MG63 (cell line): ENCODE measurements around the gene SCGB1D2. TPM values are rescaled to one million over a fixed set of nuclear protein-coding genes. Genes with fewer than 3 reads are reported as not detected.
A peak's percentile ranks its signal among the peaks of the same experiment; 100 is the strongest.
"Not testable (repeated sequence)": the region's sequence is repeated elsewhere in the genome, so short reads cannot be mapped to it uniquely, and the experiment has no call there.

Experiments used
- DNase-seq: peaks from one replicate; pipeline ENCODE4 v3.0.0-alpha.2; 2020
- H3K27me3 ChIP-seq: fragments of 250-450 bp; sonication (Bioruptor Pico); 2 replicates; pipeline ENCODE4 v1.5.1; 2020; ENCODE audit warnings: mild to moderate bottlenecking, moderate library complexity
- H3K36me3 ChIP-seq: fragments of 250-450 bp; sonication (Bioruptor Pico); 2 replicates; pipeline ENCODE4 v1.5.1; 2020; ENCODE audit warnings: mild to moderate bottlenecking, moderate library complexity
- H3K4me3 ChIP-seq: fragments of 250-450 bp; sonication (Bioruptor Pico); 2 replicates; pipeline ENCODE4 v1.5.1; 2020; ENCODE audit warnings: mild to moderate bottlenecking, moderate library complexity
- H3K9me3 ChIP-seq: fragments of 250-450 bp; sonication (Bioruptor Pico); 2 replicates; pipeline ENCODE4 v1.5.1; 2020; ENCODE audit warnings: mild to moderate bottlenecking, moderate library complexity
- total RNA-seq: library from RNA; depleted of rRNA; stranded (reverse); fragments of >200 nt; shearing (Covaris generic); gene quantifications from 2 replicates; pipeline ENCODE4 v1.2.3, GENCODE V29; 2014; ENCODE audit warnings: low replicate concordance; rRNA removed

Gene SCGB1D2
- not detected in 2 replicates for total RNA-seq

DNA sequence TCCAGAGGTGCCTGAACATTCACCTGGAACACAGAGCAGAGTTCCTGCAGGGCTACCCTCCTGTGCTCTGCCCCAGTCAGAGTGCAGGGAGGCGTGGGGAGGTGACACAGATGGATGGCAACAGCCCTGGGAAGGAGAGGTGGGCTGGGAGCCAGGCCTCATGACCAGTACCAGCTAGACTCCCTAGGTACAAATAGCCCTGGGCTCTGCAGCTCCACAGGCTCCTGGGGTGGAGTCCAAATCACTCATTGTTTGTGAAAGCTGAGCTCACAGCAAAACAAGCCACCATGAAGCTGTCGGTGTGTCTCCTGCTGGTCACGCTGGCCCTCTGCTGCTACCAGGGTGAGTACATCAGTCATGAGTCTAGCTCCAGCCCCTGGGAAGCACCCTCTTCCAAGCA is at the start of gene SCGB1D2:
SCGB1D2 (plus strand) TSS at position 219 of the 400 bp plus-strand sequence; CDS start at position 288, 69 bp downstream.
- no peaks in the 10 kb centered on the region for H3K36me3 ChIP-seq
- no peaks in the 10 kb centered on the region for H3K9me3 ChIP-seq
- peak; percentile 62 for DNase-seq
- H3K4me3 ChIP-seq = no peak within 1 kb of the TSS
- H3K27me3 ChIP-seq = peaks cover 13% of the 10 kb centered on the region

DNA sequence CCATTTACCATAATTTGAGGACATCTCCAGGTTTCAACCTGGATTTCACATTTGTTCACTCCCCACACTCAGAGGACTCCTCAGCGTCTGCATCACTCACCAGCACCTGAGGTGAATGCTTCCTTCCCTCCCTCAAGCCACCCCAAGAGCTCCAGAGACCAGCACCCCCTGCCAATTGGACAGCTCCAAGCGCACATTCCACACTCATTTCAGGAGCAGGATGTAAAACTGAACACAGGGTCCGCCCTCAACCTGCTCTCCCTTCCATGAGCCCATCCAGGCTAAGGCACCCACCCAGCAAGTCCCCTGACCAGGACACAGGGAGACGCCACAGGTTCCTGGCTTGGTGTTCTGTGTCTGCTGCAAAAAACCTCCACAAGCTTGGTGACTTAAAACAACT is 48.1 kb upstream of the SCGB1D2 start:
- Histone ChIP-seq H3K36me3 (no peaks in the 10 kb centered on the region), H3K27me3 (peaks cover 41% of the 10 kb centered on the region)
- DNase-seq = no peak

GRCh38 chr11:62195010-62195409 is 47.0 kb upstream of the SCGB1D2 start:
- H3K9me3 ChIP-seq, DNase-seq, H3K36me3 ChIP-seq, H3K4me3 ChIP-seq: not testable (repeated sequence)
- peaks cover 34% of the 10 kb centered on the region for H3K27me3 ChIP-seq

More for the DNA sequence above, 48.1 kb upstream of the SCGB1D2 start:
- H3K9me3 ChIP-seq = no peaks in the 10 kb centered on the region
- no peak overlapping the region for H3K4me3 ChIP-seq

GRCh38 chr11:62195945-62196344 is 46.1 kb upstream of the SCGB1D2 start:
- no peak for DNase-seq
- H3K4me3 ChIP-seq = no peak overlapping the region
- no peaks in the 10 kb centered on the region for H3K36me3 ChIP-seq
- H3K27me3 ChIP-seq = peaks cover 35% of the 10 kb centered on the region
- no peaks in the 10 kb centered on the region for H3K9me3 ChIP-seq

- DNase-seq, H3K9me3 ChIP-seq, H3K36me3 ChIP-seq, H3K4me3 ChIP-seq: not testable (repeated sequence)
- peaks cover 26% of the 10 kb centered on the region for H3K27me3 ChIP-seq
Observed at GRCh38 chr11:62197400-62197799, 44.6 kb upstream of the SCGB1D2 start.

DNA sequence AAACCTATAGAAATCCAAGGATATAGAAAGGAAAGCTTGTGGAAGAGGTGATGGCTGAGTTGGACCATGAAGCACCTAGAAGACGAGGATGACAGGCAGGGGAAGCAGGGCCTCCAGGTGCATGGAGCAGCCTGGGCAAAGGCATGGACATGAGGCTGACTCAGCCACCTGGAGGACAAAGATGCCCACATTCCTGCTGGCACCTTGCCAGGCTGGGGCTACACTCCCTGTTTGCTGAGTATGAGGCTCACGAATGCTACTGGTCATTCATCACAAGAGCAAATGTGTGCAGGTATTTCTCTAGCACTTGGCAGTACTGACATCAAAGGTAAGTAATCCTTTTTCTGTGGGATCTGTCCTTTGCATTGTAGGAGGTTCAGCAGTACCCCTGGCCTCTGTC is 40.7 kb upstream of the SCGB1D2 start:
- Histone ChIP-seq H3K4me3 (no peak overlapping the region), H3K9me3 (no peaks in the 10 kb centered on the region), H3K27me3 (peaks cover 12% of the 10 kb centered on the region), H3K36me3 (no peaks in the 10 kb centered on the region)
- no peak for DNase-seq

DNA sequence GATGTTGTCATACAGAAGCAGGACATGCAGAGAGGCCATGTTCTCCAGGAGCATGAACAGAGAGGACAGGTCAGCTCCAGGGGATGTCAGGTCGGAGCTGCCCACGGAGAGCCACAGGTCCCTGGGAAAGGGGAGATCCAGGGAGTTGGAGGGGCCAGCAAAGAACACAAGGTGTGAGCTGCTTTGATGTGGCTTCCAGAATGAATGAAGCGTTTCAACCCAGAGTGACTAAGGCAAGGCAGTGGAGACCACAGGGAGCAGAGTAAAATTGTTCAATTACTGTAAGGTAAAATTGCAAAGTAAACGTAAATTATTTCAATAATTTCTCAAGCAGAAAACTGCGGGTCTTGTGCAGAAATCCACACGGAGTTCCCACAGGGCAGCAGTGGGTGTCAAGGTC is 39.1 kb upstream of the SCGB1D2 start:
- no peak for DNase-seq
- H3K36me3 ChIP-seq = no peaks in the 10 kb centered on the region
- no peaks in the 10 kb centered on the region for H3K9me3 ChIP-seq
- H3K4me3 ChIP-seq = no peak overlapping the region
- peaks cover 16% of the 10 kb centered on the region for H3K27me3 ChIP-seq

DNA sequence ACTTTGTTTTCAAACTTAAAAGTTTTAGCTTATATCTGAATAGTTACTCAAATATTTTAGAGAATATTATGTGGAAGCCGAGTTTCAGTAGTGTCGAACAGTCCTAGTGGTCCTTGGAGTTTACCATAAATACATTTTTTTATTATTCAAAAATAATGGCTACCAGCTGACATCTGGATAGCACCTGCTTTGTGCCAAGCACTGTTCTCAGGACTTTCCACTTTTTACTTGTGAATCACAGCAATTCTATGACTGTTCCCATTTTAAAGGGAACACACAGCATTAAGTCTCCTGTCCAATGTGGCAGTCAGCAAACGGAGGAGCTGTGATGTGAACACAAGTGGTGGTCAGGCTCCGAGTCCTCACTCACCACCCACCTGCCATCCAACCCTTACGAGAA is 37.6 kb upstream of the SCGB1D2 start:
- Histone ChIP-seq H3K9me3 (no peaks in the 10 kb centered on the region), H3K27me3 (peaks cover 16% of the 10 kb centered on the region), H3K36me3 (no peaks in the 10 kb centered on the region), H3K4me3 (no peak overlapping the region)
- no peak for DNase-seq

GRCh38 chr11:62205441-62205840 is 36.6 kb upstream of the SCGB1D2 start:
- DNase-seq = no peak
- Histone ChIP-seq H3K9me3 (no peaks in the 10 kb centered on the region), H3K27me3 (peaks cover 15% of the 10 kb centered on the region), H3K4me3 (no peak overlapping the region), H3K36me3 (no peaks in the 10 kb centered on the region)

DNA sequence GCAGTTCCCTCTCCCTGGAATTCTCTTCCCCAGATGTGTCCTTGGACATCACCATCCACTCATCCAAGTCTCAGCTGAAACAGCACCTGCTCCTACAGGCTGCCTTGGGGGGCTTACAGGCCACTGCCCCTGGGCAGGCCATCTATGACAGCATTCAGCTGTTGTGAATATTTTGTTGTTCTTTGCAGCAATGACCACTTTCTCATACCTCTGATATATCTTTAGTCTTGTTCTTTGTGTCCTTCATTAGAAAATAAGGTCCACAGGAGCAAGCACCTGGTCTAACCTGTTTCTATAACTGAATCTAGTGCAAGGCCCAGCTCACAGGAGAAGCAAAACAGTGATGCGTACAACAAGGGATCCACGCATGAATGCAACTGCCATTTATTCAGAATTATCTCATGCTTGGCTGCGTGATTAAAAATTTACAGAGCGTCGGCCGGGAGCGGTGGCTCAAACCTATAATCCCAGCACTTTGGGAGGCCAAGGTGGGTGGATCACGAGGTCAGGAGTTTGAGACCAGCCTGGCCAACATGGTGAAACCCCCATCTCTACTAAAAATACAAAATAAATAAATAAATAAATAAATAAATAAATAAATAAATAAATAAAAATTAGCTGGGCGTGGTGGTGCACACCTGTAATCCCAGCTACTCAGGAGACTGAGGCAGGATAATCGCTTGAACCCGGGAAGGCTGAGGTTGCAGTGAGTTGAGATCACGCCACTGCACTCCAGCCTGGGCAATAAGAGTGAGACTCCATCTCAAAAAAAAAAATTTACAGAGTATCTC is 35.6 kb upstream of the SCGB1D2 start:
- DNase-seq, H3K9me3 ChIP-seq, H3K27me3 ChIP-seq, H3K36me3 ChIP-seq, H3K4me3 ChIP-seq: not testable (repeated sequence)

GRCh38 chr11:62208785-62209144 is 33.3 kb upstream of the SCGB1D2 start:
- DNase-seq = no peak
- H3K4me3 ChIP-seq = no peak overlapping the region
- H3K27me3 ChIP-seq = peaks cover 4% of the 10 kb centered on the region; the same call in 1 of the 2 replicates
- H3K36me3 ChIP-seq = no peaks in the 10 kb centered on the region
- H3K9me3 ChIP-seq = no peaks in the 10 kb centered on the region

GRCh38 chr11:62217191-62217748 is 24.8 kb upstream of the SCGB1D2 start:
- Histone ChIP-seq H3K27me3 (0 out of 2 replicates have a peak, but pooled peaks cover 3% of the 10 kb centered on the region), H3K4me3 (no peak overlapping the region), H3K9me3 (no peaks in the 10 kb centered on the region), H3K36me3 (no peaks in the 10 kb centered on the region)
- DNase-seq = no peak

- H3K9me3 ChIP-seq = peaks cover 14% of the 10 kb centered on the region
- H3K4me3 ChIP-seq = no peak overlapping the region
- H3K36me3 ChIP-seq = no peaks in the 10 kb centered on the region
- no peak for DNase-seq
- no peaks in the 10 kb centered on the region; the same call in 1 of the 2 replicates for H3K27me3 ChIP-seq
Observed at GRCh38 chr11:62221498-62221897, 20.5 kb upstream of the SCGB1D2 start.

- no peaks in the 10 kb centered on the region for H3K36me3 ChIP-seq
- no peak overlapping the region for H3K4me3 ChIP-seq
- peaks cover 14% of the 10 kb centered on the region for H3K9me3 ChIP-seq
- no peaks in the 10 kb centered on the region; the same call in 1 of the 2 replicates for H3K27me3 ChIP-seq
- DNase-seq = no peak
Observed at GRCh38 chr11:62223095-62223494, 18.9 kb upstream of the SCGB1D2 start.

- no peak overlapping the region for H3K4me3 ChIP-seq
- no peaks in the 10 kb centered on the region for H3K9me3 ChIP-seq
- H3K36me3 ChIP-seq = no peaks in the 10 kb centered on the region
- peaks cover 26% of the 10 kb centered on the region for H3K27me3 ChIP-seq
- DNase-seq = no peak
Observed at GRCh38 chr11:62233730-62234129, 8.3 kb upstream of the SCGB1D2 start.

- no peaks in the 10 kb centered on the region for H3K9me3 ChIP-seq
- H3K4me3 ChIP-seq = no peak overlapping the region
- no peaks in the 10 kb centered on the region for H3K36me3 ChIP-seq
- H3K27me3 ChIP-seq = peaks cover 34% of the 10 kb centered on the region
- no peak for DNase-seq
Observed at GRCh38 chr11:62236187-62236586, 5.9 kb upstream of the SCGB1D2 start.

GRCh38 chr11:62237499-62237898 is 4.5 kb upstream of the SCGB1D2 start:
- Histone ChIP-seq H3K36me3 (no peaks in the 10 kb centered on the region), H3K4me3 (no peak overlapping the region), H3K9me3 (no peaks in the 10 kb centered on the region), H3K27me3 (peaks cover 29% of the 10 kb centered on the region)
- no peak for DNase-seq

- Histone ChIP-seq H3K36me3 (no peaks in the 10 kb centered on the region), H3K9me3 (no peaks in the 10 kb centered on the region), H3K4me3 (no peak overlapping the region), H3K27me3 (peaks cover 29% of the 10 kb centered on the region)
- DNase-seq = peak; percentile 6
Observed at GRCh38 chr11:62238151-62238550, 3.9 kb upstream of the SCGB1D2 start.
